ENCODE results near the gene MACROD2.
"Not testable (repeated sequence)": the region's sequence is repeated elsewhere in the genome, so short reads cannot be mapped to it uniquely, and the experiment has no call there.

MACROD2 gene

DNA sequence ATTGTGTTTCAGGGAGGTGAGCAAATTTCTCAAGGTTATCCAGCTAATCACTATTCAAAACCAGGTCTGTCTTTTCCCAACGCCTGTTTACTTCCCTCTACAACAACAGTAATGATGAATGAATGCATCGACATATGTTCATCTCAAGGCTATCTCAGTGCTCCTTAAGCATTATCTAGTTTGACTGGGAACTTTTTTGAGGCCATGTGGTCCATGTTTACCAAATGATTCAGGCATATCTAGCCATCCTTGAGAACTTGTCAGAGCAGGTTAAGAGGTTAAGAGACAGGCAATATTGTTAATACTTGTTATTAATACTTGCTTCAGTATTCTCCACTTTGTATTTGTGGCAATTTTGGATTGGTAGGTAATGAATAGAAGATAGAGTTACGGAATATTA is 1380.5 kb downstream of the MACROD2 start:
- DNase-seq (ENCODE audit: low read depth) = no peak
- TF ChIP-seq, protein P1, sequence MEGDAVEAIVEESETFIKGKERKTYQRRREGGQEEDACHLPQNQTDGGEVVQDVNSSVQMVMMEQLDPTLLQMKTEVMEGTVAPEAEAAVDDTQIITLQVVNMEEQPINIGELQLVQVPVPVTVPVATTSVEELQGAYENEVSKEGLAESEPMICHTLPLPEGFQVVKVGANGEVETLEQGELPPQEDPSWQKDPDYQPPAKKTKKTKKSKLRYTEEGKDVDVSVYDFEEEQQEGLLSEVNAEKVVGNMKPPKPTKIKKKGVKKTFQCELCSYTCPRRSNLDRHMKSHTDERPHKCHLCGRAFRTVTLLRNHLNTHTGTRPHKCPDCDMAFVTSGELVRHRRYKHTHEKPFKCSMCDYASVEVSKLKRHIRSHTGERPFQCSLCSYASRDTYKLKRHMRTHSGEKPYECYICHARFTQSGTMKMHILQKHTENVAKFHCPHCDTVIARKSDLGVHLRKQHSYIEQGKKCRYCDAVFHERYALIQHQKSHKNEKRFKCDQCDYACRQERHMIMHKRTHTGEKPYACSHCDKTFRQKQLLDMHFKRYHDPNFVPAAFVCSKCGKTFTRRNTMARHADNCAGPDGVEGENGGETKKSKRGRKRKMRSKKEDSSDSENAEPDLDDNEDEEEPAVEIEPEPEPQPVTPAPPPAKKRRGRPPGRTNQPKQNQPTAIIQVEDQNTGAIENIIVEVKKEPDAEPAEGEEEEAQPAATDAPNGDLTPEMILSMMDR (conservative IDR thresholded peaks at IDR 0.05; ENCODE audit: low read depth, low read length) = no peak
- no peak overlapping the region for H3K4me3 ChIP-seq (ENCODE audit: low read length)

DNA sequence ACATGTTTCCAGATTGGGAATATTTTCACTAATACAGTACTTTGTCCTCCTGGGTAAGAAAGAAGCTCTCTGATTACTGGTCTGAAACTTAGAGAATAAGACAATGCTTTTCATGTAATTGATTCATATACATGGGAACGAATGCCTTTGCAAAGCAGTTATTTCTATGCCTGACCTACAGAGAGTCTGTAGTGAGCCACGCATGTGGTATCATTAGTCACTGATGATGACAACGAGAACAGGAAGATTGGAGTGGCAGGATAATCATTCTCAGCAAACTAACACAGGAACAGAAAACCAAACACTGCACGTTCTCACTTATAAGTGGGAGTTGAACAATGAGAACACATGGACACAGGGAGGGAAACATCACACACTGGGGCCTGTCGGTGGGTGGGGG is 1382.3 kb downstream of the MACROD2 start:
- not testable (repeated sequence) for H3K4me3 ChIP-seq (ENCODE audit: low read length); DNase-seq (ENCODE audit: low read depth)

DNA sequence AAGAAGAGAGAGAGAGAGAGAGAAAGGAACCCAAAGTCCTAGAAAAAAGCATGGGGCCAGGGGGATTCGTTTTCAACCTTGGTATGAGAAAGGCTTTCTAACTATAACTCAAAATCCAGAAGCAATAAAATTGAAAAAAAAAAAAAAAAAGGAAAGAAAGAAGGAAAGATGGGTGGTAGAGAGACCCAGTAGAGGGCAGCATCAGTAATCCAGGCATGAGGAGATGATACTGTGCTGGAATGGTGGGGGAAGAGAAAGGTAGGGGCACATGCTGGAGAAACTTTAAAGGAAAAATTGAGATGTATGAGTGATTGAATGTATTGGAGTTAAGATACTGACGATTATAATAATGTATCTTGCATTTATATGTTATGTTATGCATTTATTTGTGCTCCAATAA is 1382.8 kb downstream of the MACROD2 start:
- DNase-seq (ENCODE audit: low read depth) = no peak
- TF ChIP-seq, protein P1 (conservative IDR thresholded peaks at IDR 0.05; ENCODE audit: low read depth, low read length) = peak; percentile 34
- no peak overlapping the region for H3K4me3 ChIP-seq (ENCODE audit: low read length)

DNA sequence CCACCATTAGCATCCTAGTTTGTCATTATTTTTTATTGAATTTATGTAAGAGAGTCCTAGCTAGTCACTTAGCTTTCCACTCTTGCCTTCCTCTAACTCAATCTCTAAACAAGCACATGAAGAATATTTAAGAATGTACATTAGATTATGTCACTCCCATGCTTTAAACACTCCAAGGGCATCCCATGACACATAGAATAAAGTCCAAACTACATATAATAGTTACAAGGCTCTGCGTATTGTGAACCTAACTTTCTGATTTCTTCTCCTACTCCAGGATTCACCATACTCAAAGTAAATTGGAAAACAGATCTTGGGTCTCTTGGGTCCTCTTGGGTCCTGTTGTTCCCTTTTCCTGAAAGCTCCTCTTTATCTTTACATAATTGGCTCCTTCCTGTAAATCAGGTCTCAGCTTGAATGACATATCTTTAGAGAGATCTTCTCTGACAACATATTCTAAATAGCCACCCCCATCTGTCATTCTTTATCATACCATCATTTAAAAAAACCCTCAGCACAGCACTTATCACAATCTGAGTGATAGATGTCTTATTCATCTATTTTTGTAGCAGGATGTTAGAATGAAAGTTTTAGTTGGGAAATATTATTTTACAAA is 1384.5 kb downstream of the MACROD2 start:
- TF ChIP-seq, protein P1 (conservative IDR thresholded peaks at IDR 0.05; ENCODE audit: low read depth, low read length) = no peak
- no peak for DNase-seq (ENCODE audit: low read depth)
- no peak overlapping the region for H3K4me3 ChIP-seq (ENCODE audit: low read length)

DNA sequence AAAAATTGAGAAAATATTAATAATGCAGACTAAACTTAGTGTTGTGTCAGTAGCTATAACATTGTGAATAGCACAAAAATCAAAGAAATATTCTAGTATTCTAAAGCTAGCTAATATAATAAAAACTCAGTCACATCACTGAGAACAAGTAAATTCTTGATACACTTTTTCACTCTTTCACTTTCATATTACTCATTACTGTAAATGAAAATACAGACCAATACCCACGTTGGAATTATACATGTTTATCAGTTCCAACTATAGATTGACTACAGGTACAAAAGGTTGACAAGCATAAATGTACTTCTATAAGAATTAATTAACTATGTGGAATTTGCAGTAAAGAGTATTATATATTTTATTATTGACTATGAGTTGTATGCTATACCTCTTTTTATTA is 1385.5 kb downstream of the MACROD2 start:
- DNase-seq (ENCODE audit: low read depth) = no peak
- TF ChIP-seq, protein P1 (conservative IDR thresholded peaks at IDR 0.05; ENCODE audit: low read depth, low read length) = no peak
- no peak overlapping the region for H3K4me3 ChIP-seq (ENCODE audit: low read length)

DNA sequence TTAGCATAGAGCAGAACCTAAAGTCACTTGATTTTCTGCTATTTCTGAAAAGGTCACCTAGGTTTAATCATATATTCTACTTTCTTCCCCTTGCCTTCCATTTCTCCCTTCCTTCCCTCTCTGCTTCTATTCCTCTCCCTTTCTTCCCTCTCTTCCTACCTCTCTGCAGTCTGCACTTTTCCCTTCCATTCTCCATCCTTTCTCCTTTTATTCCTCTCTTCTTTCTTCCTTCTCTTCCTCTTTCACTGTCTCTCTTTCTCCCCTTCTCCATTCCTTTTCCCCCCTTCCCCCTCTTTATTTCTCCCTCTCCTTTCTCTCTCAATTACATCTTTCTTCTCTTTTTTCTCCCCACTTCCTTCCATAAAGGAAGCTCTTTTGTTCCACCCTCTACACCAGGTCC is 1391.9 kb downstream of the MACROD2 start:
- H3K4me3 ChIP-seq (ENCODE audit: low read length) = no peak overlapping the region
- TF ChIP-seq, protein P1 (conservative IDR thresholded peaks at IDR 0.05; ENCODE audit: low read depth, low read length) = no peak
- DNase-seq (ENCODE audit: low read depth) = no peak

DNA sequence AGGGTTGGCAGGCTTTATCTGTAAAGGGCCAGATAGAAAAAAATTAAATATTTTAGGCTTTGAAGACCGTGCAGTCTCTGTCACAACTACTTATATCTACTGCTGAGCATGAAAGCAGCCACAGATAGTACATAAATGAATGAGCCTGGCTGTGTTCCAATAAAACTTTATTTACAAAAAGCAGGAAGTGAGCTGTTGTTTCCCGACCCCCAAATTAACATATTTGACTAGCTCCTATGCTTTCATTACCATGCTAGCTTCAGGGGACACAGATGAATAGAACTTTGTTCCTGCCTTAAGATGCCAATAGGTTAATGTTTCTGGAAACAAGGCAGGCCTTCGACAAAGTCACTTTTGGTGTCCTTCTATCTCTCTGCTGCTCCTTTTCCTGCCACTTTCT is 1400.1 kb downstream of the MACROD2 start:
- H3K4me3 ChIP-seq (ENCODE audit: low read length) = no peak overlapping the region
- no peak for DNase-seq (ENCODE audit: low read depth)
- TF ChIP-seq, protein P1 (conservative IDR thresholded peaks at IDR 0.05; ENCODE audit: low read depth, low read length) = no peak

Measured in retinal pigment epithelial cell (primary cell).